Measurements from ENCODE around the gene MLLT3. TPM values are rescaled to one million over a fixed set of nuclear protein-coding genes. Genes with fewer than 3 reads are reported as not detected.

MLLT3 gene
- total RNA-seq, 4 donors from 2014 or later = 10.8 to 17.5 (median 12.4) TPM

- Histone ChIP-seq H3K27me3 (no peaks in the 10 kb centered on the region), H3K27ac (no peak overlapping the region), H3K4me3 (no peak overlapping the region), H3K36me3 (no peaks in the 10 kb centered on the region), H3K4me1 (no peaks in the 10 kb centered on the region), H3K9me3 (no peaks in the 10 kb centered on the region)
- TF ChIP-seq, protein P1, sequence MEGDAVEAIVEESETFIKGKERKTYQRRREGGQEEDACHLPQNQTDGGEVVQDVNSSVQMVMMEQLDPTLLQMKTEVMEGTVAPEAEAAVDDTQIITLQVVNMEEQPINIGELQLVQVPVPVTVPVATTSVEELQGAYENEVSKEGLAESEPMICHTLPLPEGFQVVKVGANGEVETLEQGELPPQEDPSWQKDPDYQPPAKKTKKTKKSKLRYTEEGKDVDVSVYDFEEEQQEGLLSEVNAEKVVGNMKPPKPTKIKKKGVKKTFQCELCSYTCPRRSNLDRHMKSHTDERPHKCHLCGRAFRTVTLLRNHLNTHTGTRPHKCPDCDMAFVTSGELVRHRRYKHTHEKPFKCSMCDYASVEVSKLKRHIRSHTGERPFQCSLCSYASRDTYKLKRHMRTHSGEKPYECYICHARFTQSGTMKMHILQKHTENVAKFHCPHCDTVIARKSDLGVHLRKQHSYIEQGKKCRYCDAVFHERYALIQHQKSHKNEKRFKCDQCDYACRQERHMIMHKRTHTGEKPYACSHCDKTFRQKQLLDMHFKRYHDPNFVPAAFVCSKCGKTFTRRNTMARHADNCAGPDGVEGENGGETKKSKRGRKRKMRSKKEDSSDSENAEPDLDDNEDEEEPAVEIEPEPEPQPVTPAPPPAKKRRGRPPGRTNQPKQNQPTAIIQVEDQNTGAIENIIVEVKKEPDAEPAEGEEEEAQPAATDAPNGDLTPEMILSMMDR (IDR thresholded peaks at IDR 0.05) = no peak
- no peak for TF ChIP-seq POLR2A (IDR thresholded peaks at IDR 0.05)
- no peak for TF ChIP-seq EP300 (IDR thresholded peaks at IDR 0.05)
- TF ChIP-seq POLR2AphosphoS5 (IDR thresholded peaks at IDR 0.05) = no peak
- DNase-seq (ENCODE audit: low spot score in 2 of 2) = no peak
- 75% methylated on average over 3 of the region's 3 CpGs for WGBS
These were observed 254.4 kb downstream of the MLLT3 start for GRCh38 chr9:20367855-20368254.

- Histone ChIP-seq H3K27ac (no peak overlapping the region), H3K36me3 (peaks cover 7% of the 10 kb centered on the region), H3K4me3 (no peak overlapping the region), H3K4me1 (no peaks in the 10 kb centered on the region), H3K9me3 (no peaks in the 10 kb centered on the region), H3K27me3 (no peaks in the 10 kb centered on the region)
- TF ChIP-seq, protein P1 (IDR thresholded peaks at IDR 0.05) = no peak
- WGBS = 61% methylated on average over 3 of the region's 3 CpGs
- no peak for DNase-seq (ENCODE audit: low spot score in 2 of 2)
These were observed 257.3 kb downstream of the MLLT3 start for GRCh38 chr9:20364959-20365358.

DNA sequence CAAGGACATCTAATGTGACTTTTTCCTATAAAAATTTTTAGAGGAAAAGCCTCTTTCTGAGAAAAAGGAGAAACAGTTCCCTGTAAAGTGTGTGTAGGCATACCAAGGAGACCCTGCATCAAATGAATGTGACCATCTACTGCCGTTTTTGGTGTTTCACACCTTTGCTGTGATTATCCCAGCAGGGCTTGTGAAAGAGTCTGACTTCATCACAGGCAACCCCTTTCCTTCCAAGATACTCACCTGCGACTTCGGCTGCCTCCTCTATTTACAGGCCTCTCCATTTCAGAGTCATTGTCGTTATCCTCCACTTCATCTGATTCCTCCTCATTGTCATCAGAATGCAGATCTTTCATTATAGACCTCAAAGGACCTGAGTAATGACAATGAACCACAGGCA lies 259.1 kb downstream of the MLLT3 start:
- Histone ChIP-seq H3K36me3 (peaks cover 7% of the 10 kb centered on the region), H3K4me3 (no peak overlapping the region), H3K27me3 (no peaks in the 10 kb centered on the region), H3K27ac (no peak overlapping the region), H3K4me1 (peaks cover 3% of the 10 kb centered on the region), H3K9me3 (no peaks in the 10 kb centered on the region)
- no peak for DNase-seq (ENCODE audit: low spot score in 2 of 2)
- WGBS = 92% methylated on average over 4 of the region's 4 CpGs
- TF ChIP-seq, protein P1 (IDR thresholded peaks at IDR 0.05) = no peak
- TF ChIP-seq EP300 (IDR thresholded peaks at IDR 0.05) (no peak), POLR2A (IDR thresholded peaks at IDR 0.05) (no peak), POLR2AphosphoS5 (IDR thresholded peaks at IDR 0.05) (no peak)

- no peak for DNase-seq (ENCODE audit: low spot score in 2 of 2)
- no peak for TF ChIP-seq EP300 (IDR thresholded peaks at IDR 0.05)
- TF ChIP-seq POLR2AphosphoS5 (IDR thresholded peaks at IDR 0.05) = no peak
- TF ChIP-seq, protein P1 (IDR thresholded peaks at IDR 0.05) = no peak
- no peak for TF ChIP-seq POLR2A (IDR thresholded peaks at IDR 0.05)
- no peak overlapping the region for H3K27ac ChIP-seq
- peaks cover 14% of the 10 kb centered on the region for H3K4me1 ChIP-seq
- 91% methylated on average over 3 of the region's 3 CpGs for WGBS
- no peaks in the 10 kb centered on the region for H3K9me3 ChIP-seq
- no peaks in the 10 kb centered on the region for H3K27me3 ChIP-seq
- no peak overlapping the region for H3K4me3 ChIP-seq
- peaks cover 7% of the 10 kb centered on the region for H3K36me3 ChIP-seq
These were observed 260.4 kb downstream of the MLLT3 start for GRCh38 chr9:20361656-20362570.

DNA sequence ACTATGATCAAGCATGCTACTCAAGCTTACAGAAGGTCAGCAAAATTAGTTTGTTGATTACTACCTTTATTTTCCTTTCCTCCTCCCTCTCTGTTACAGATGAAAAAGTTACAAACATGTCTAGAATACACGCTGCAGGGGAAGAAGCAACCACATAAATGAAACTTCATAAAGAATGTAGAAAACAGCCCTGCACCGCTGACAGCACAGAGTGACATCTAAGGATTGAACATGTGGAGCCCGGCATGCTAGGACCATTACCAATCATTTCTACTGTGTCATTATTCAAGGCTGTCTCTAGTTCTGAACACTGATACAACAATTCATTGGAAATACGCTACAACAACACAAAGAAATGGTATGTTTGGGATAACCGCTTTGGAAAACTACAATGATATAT lies 261.1 kb downstream of the MLLT3 start:
- TF ChIP-seq POLR2AphosphoS5 (IDR thresholded peaks at IDR 0.05) = no peak
- 94% methylated on average over 5 of the region's 5 CpGs for WGBS
- Histone ChIP-seq H3K4me3 (no peak overlapping the region), H3K9me3 (no peaks in the 10 kb centered on the region), H3K27me3 (no peaks in the 10 kb centered on the region), H3K36me3 (peaks cover 7% of the 10 kb centered on the region), H3K4me1 (peaks cover 21% of the 10 kb centered on the region), H3K27ac (no peak overlapping the region)
- DNase-seq (ENCODE audit: low spot score in 2 of 2) = no peak

All from suprapubic skin (tissue), 4 donors.